HG03139 (cell line): ENCODE data around the gene AKIRIN2.
"Not testable (repeated sequence)": the region's sequence is repeated elsewhere in the genome, so short reads cannot be mapped to it uniquely, and the experiment has no call there.

Experiments
- ATAC-seq: cut with Tn5 transposase; IDR thresholded peaks from one replicate; pipeline ENCODE4 v1.9.1; 2021; ENCODE audit not compliant: unreplicated experiment

The AKIRIN2 gene

GRCh38 chr6:87687893-87688292 lies 14.1 kb downstream of the AKIRIN2 start:
- not testable (repeated sequence) for ATAC-seq

GRCh38 chr6:87687296-87687695 lies 14.7 kb downstream of the AKIRIN2 start:
- ATAC-seq: no peak

DNA sequence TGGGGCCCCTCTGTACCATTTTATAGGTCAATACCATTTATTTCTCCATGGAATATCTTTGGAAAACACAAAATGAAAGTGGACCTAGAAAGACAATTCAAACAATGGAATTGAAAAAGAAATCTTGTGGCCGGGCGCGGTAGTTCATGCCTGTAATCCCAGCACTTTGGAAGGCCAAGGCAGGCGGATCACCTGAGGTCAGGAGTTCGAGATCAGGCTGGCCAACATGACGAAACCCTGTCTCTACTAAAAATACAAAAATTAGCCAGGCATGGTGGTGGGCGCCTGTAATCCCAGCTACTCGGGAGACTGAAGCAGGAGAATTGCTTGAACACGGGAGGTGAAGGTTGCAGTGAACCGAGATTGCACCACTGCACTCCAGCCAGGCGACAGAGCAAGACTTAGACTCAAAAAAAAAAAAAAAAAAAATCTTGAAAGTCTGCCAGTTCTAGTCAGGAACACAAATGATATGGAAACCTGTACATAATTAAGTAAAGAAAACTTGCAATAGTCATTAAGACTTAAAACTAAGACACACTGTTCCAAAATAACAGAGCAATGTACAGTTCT lies 15.3 kb downstream of the AKIRIN2 start:
- not testable (repeated sequence) for ATAC-seq

GRCh38 chr6:87684895-87685654 lies 17.0 kb downstream of the AKIRIN2 start:
- ATAC-seq: no peak

- ATAC-seq: no peak
Observed at GRCh38 chr6:87683890-87684289, 18.1 kb downstream of the AKIRIN2 start.

- no peak for ATAC-seq
Observed at GRCh38 chr6:87682310-87682709, 19.7 kb downstream of the AKIRIN2 start.

DNA sequence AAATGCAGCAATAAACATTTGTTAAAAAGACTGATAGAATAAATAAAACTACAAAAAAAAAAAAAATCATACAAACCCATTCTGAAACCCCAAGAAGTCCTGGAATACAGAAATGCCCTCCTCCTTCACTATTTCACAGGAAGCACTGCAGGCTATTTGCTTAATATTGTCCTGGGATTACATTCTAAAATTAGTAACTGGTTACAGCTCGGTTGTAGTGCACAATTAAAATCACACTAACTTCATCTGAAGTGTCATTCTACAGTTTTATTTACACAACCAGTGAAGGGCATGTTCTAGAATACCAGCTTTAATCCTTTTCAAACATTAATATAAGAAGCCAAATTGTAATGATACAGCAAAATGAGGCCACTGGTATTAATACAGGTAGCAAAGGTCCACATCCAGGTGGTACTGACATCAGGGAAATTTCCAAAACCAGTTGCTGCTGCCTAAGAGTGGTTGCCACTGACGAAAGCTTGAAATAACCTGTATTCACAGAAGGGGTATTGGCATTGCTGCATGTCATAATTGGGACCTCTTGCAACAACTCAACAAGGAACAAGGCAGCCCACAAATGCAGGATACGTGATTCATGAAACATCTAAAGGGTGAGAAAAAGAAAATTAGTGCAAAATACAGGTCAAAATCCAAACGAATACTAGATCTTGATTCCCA lies 26.9 kb downstream of the AKIRIN2 start:
- no peak for ATAC-seq

DNA sequence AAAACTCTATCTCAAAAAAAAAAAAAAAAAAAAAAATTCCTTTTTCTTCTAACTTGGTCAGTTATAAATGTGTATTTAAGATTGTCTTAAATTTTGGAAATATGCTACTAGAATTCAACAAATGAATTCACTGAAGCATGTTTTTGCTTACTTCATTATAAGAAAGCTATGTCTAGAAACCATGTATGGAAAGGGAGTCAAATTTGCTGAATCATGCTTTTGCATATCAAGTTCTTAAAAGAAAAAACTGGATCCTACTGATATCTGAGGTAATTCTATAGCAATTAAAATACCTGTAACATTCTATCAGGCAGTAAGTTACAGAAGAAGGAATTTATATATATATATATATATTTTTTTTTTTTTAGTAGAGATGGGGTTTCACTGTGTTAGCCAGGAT lies 27.7 kb downstream of the AKIRIN2 start:
- ATAC-seq: no peak

DNA sequence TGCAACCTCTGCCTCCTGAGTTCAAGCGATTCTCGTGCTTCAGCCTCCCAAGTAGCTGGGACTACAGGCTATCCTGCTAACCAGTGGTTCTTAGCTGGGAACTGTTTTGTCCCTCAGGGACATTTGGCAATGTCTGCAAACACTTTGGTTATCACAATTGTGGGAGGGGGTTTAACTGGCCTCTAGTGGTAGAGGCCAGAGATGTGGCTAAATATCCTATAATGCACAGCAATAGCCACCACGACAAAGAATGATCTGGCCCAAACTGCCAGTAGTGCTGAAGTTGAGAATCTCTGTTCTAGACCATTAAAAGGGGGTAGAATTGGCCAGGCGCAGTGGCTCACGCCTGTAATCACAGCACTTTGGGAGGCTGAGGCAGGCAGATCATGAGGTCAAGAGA lies 28.8 kb downstream of the AKIRIN2 start:
- no peak for ATAC-seq

GRCh38 chr6:87672641-87673040 lies 29.4 kb downstream of the AKIRIN2 start:
- no peak for ATAC-seq

GRCh38 chr6:87671555-87672029 lies 30.4 kb downstream of the AKIRIN2 start:
- ATAC-seq: no peak

DNA sequence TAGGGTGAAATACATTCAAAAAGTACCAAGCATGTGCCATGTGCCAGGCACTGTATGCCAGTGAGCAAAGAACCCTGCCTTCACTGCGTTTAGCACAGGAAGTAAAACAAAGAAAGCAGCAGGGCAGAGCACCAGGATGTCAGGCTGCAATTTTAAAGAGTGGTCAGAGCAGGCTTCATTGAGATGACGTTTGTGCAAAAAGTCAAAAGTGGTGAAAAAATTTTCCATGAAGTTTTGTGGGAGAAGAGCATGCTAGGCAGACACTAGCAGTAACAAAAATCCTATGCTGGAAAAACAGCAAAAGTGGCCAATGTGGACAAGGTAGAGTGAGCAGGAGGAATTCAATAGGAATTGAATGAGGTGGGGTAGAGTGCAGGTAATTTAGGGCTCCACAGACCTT lies 31.3 kb downstream of the AKIRIN2 start:
- no peak for ATAC-seq

DNA sequence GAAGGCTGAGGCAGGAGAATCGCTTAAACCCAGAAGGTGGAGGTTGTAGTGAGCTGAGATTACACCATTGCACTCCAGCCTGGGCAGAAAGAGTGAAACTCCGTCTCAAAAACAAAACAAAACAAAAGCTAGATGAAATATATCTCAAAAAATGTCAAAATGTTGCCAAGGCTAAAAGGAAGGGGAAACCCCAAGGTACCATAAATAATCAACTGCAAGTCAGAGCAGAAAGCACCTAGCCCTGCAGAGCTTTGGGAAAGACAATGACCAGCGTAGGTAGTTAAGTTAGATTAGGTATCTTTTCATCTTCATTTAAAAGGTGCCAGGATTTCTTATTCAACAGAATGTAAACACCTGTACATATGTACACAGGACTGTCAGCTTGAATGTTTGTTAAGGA lies 33.0 kb downstream of the AKIRIN2 start:
- ATAC-seq: no peak

GRCh38 chr6:87668013-87668412 lies 34.0 kb downstream of the AKIRIN2 start:
- no peak for ATAC-seq

GRCh38 chr6:87667032-87667431 lies 35.0 kb downstream of the AKIRIN2 start:
- no peak for ATAC-seq

DNA sequence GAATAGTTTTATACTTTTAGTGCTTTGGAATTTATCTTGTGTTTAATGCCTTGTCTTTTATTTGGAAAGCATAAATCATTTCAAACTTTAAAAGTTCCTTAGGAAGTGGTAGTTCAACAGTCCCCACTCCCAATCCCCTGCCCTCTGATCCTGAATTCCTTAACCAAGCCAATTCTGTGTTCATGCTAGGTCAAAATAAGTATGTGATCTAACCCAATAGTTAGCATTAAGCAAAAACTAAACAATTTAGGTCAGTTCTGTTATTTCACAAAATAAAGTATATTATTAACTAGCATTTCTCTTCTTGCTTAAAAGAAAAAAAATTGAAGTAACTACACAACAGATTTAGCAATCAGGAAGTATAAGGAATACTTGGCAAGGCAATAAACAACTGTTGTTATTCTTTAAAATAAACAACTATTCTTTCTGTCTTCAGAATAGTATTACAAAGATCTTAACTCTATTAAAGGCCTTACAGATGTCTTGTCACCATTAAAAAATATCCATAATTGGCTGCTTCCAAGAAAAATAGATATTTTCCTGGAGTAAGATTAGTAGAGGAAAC lies 37.0 kb downstream of the AKIRIN2 start:
- ATAC-seq: no peak

GRCh38 chr6:87663434-87663833 lies 38.6 kb downstream of the AKIRIN2 start:
- ATAC-seq: no peak

- ATAC-seq: no peak
Observed at GRCh38 chr6:87661503-87661902, 40.5 kb downstream of the AKIRIN2 start.

GRCh38 chr6:87661016-87661415 lies 41.0 kb downstream of the AKIRIN2 start:
- ATAC-seq: no peak

DNA sequence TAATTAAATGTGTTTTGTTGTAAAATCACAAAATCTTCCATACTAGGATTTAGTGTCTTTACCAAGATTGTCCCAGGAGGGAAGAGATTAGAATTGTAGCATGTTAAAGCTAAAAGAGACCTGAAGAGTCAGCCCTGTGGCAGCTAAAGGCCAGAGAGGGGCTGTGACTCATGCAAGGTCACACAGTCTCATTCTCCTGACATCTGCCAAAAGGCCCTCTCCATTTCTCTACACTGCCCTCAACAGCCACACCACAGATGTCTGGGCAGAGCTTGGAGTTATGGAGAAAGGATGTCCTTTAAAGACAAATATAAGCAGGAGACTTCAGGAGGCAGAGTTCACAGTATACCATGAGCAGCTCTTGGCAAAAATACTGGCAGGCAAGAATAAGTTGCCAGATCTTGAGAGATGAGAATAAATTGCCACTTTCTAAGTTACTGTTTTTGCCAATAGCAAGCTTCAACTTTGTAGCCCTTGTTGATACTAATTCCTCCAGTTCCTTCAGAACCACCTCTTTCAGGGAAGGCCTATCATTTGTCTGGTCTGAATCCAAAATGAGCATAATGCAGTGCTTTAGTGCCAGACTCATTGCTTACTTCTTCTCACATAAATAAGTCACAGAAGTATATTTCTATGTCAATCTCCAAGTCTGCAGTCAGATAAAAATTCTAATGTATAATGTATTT lies 41.7 kb downstream of the AKIRIN2 start:
- no peak for ATAC-seq

DNA sequence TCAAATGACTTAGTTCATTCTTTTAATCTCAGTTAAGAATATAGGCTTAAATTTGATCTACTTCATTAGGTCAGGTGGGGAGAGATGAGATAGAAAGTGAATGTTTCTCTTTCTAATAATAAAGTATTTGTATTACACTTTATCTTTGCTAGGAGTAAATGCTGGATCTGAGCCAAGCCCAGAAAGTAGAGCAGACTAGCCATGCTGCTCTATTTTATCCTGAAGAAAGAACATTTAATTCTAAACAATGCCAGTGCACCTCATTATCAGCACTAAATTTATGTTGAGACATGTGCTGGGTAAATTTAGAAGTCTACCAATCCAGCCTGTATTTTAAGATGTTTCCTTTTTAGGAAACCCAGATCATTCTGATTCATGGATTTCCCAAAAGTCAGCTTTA lies 43.5 kb downstream of the AKIRIN2 start:
- no peak for ATAC-seq
